WI38 (cell line): Measurements from ENCODE around the gene HES2.
"Not testable (repeated sequence)": the region's sequence is repeated elsewhere in the genome, so short reads cannot be mapped to it uniquely, and the experiment has no call there.

ENCODE experiments used
- H3K4me3 ChIP-seq: 2 replicates; pipeline ENCODE4 v1.5.1; 2011; ENCODE audit warnings: low read depth, mild to moderate bottlenecking, control low read depth, low read length
- TF ChIP-seq, protein P1 (sequence below): IDR thresholded peaks from 2 replicates; pipeline ENCODE4 v1.5.1; 2012; ENCODE audit warnings: low read depth, mild to moderate bottlenecking, control low read depth, low read length

HES2 gene

DNA sequence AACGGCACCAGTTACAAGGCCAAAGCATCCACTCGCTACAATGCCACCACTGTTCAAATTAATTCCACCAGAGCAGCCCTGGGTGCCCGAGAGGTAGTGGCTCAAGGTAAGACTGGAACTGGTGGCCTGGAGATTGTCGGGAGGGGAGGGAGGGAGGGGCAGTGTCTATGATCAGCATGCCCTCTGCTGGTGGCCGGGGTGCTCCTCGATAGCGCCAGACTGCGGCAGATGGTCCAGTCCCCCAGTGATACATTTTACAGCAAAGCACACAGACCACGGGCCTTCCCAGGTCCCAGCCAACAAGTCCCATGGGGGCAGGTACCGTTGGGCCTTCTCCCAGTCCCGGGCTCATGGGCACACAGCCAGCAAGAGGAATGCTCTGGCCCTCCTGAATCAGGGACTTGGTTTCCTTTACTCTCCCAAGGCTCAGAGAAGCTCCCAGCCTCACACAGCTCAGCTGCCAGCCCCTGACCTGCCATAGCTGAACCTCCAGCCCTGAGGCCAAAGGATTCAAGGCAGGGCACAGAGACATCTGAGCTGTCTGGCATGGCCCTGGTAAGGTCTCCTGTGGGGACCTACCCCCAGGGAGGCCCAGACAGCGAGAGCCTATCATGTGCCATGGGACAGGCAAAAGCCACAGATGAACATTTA lies 41.5 kb downstream of the HES2 start:
- TF ChIP-seq, protein P1, sequence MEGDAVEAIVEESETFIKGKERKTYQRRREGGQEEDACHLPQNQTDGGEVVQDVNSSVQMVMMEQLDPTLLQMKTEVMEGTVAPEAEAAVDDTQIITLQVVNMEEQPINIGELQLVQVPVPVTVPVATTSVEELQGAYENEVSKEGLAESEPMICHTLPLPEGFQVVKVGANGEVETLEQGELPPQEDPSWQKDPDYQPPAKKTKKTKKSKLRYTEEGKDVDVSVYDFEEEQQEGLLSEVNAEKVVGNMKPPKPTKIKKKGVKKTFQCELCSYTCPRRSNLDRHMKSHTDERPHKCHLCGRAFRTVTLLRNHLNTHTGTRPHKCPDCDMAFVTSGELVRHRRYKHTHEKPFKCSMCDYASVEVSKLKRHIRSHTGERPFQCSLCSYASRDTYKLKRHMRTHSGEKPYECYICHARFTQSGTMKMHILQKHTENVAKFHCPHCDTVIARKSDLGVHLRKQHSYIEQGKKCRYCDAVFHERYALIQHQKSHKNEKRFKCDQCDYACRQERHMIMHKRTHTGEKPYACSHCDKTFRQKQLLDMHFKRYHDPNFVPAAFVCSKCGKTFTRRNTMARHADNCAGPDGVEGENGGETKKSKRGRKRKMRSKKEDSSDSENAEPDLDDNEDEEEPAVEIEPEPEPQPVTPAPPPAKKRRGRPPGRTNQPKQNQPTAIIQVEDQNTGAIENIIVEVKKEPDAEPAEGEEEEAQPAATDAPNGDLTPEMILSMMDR = no peak
- H3K4me3 ChIP-seq = no peak overlapping the region

DNA sequence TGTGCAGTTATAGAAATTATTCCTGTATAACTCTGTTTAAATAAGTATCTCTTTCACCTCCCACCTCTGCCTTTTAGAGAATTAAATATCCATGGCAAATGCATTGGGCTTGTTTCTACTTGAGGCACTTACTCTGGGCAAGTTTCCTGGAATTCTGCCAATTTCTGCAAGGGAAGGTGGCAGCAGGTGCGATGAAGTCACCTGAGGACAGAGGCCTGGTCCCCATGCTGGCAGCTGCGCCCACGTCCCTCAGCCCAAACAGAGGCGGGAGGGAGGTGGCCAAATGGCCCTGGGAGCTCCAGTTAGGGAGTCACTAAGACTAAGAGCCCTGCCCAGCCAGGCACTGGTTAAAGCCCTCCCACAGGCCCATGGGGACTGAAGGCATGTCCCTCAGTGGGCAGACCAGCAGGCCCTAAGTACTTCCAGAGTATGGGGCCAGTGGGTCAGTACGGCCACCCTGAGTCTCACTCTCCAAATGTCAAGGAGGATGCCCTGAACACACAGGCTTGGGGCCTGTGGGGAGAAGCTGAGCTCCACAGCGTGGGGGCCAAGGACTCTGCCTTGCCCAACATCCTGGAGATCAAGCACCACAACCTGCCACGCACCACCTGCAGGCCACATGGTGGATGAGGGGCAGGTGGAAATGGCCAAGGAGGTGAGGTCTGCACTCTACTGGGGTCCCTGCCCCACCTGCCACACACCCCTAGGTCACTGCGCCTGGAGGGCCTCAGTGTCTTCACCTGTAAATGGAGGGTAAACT lies 45.6 kb downstream of the HES2 start:
- TF ChIP-seq, protein P1 = no peak
- no peak overlapping the region for H3K4me3 ChIP-seq

DNA sequence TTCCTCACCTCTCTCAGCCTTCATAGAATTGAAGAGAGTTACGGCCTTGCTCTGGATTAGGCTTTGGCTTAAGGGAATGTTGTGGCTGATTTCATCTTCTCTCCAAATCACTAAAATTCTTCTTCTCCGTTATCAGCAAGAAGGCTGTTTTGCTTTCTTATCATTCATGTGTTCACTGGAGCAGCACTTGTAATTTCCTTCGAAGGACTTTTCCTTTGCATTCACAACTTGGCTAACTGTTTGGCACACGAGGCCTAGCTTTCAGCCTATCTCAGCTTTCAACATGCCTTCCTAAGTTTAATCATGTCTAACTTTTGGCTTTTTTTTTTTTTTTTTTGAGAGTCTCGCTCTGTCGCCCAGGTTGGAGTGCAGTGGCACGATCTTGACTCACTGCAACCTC lies 47.5 kb downstream of the HES2 start:
- not testable (repeated sequence) for H3K4me3 ChIP-seq

DNA sequence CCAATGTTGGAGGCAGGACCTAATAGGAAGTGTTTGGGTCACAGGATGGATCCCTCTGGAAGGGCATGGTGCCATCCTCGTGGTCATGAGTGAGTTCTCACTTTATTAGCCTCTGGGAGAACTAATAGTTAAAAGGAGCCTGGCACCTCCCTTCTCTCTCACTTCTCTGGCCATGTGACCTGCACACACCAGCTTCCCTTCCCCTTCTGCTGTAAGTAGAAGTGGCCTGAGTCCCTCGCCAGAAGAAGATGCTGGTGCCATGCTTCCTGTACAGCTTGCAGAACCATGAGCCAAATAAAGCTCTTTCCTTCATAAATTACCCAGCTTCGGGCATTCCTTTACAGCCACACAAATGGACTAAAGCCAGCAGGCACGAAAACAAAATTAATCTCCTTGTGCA lies 49.7 kb downstream of the HES2 start:
- no peak overlapping the region for H3K4me3 ChIP-seq
- TF ChIP-seq, protein P1 = no peak

DNA sequence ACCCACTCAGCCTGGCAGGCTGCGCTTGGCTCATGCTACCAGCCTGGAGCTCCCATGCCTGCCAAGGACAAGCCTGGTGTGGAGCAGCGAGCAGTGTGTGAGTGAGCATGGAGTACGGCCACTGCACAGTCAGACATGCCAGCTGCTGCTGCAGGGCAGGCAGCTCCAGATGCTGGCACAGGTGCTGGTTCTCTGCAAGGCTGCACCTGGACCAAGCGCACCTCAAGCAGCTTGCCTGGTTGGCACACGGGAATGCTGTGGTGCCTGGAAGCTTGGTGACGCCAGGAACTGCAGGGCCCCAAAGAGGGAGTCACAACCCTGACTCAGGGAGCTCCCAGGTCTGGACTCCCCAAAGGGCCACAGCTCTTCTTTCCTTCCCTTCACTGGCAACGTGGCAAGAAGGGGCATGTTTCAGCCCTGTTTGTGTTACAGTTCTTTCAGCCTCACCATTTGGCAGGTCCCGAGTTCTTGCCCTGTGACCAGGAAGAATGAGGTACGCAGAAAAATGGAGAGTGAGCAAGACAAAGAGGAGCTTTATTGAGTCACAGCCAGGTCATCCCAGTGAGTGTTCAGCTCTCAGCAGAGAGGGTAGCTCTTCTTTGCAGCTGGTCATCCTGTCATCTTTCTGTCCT lies 52.2 kb downstream of the HES2 start:
- H3K4me3 ChIP-seq = no peak overlapping the region
- TF ChIP-seq, protein P1 = no peak

DNA sequence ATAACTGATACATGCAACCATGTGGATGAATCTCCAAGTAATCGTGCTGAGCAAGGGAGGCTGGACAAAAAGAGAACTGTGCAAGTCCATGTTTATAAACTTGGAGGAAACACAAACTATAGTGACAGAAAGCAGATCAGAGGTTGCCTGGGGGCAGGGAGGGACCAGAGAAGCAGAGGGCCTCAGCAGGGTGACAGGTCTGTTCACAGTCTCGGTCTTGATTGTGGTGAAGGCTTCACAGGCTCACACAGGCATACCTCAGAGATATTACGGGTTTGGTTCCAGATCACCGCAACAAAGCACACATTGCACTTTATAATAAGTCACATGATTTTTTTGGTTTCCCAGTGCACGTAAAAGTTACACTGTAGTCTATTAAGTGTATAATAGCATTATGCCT lies 54.7 kb downstream of the HES2 start:
- no peak overlapping the region for H3K4me3 ChIP-seq
- TF ChIP-seq, protein P1 = no peak

DNA sequence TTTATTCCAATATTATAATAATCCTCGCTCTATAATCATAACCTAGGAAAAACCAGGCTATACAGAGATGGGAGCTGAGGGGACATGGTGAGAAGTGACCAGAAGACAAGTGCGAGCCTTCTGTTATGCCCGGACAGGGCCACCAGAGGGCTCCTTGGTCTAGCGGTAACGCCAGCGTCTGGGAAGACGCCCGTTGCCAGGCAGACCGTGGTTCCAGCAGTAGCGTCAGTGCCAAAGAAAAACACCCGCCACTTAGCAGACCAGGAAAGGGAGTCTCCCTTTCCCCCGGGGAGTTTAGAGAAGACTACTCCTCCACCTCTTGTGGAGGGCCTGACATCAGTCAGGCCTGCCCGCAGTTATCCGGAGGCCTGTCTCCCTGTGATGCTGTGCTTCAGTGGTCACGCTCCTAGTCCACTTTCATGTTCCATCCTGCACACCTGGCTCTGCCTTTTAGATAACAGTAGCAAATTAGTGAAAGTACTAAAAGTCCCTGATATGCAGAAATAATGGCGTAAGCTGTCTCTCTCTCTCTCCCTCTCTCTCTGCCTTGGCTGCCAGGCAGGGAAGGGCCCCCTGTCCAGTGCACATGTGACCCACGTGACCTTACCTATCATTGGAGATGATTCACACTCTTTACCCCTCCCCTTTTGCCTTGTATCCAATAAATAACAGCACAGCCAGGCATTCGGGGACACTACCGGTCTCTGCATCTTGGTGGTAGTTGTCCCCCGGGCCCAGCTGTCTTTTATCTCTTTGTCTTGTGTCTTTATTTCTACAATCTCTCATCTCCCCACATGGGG lies 56.4 kb downstream of the HES2 start:
- H3K4me3 ChIP-seq = not testable (repeated sequence)
- TF ChIP-seq, protein P1 = peak; percentile 51
